ENCODE results near the gene FAM120C. TPM values are rescaled to one million over a fixed set of nuclear protein-coding genes. Genes with fewer than 3 reads are reported as not detected.
A peak's percentile ranks its signal among the peaks of the same experiment; 100 is the strongest.

FAM120C gene
- total RNA-seq, 1 experiment from 2014 or later, result 21.8 TPM

GRCh38 chrX:54042609-54043021 is 140.4 kb downstream of the FAM120C start:
- peak overlapping the region; percentile 92 for H3K27ac ChIP-seq (ENCODE audit: low read depth, low read length, poor library complexity, severe bottlenecking)
- intact Hi-C loops (cut with micrococcal nuclease; ENCODE audit: unreplicated experiment), result loop anchor here (5.0 kb wide), 1 partner anchor 400 kb away; the partner anchor contains the start of gene TSR2
- BruUV-seq (replicated peaks), result no TSS peak

GRCh38 chrX:54030329-54030728 is 152.7 kb downstream of the FAM120C start:
- intact Hi-C loops (cut with micrococcal nuclease; ENCODE audit: unreplicated experiment), result no loop called here
- Histone ChIP-seq H3K27ac (ENCODE audit: low read depth, low read length, poor library complexity, severe bottlenecking) (no peak overlapping the region), H3K4me3 (ENCODE audit: low read depth, low read length, poor library complexity, severe bottlenecking) (no peak overlapping the region), H3K9me3 (ENCODE audit: low read depth, low read length, poor library complexity, severe bottlenecking) (no peaks in the 10 kb centered on the region), H3K27me3 (replicated peaks; ENCODE audit: insufficient read depth, low read depth, low read length, poor library complexity) (no peaks in the 10 kb centered on the region), H3K4me1 (ENCODE audit: insufficient read depth, low read length, poor library complexity, severe bottlenecking) (no peaks in the 10 kb centered on the region), H3K36me3 (ENCODE audit: insufficient read depth, low read length, poor library complexity, severe bottlenecking) (peaks cover 14% of the 10 kb centered on the region)
- no peak for DNase-seq (ENCODE audit: low spot score)
- POLR2A ChIA-PET (ENCODE audit: low non-redundant PET), result no interaction called here
- CTCF ChIA-PET, result no interaction called here
- no peak for TF ChIP-seq EZH2 (IDR thresholded peaks at IDR 0.05; ENCODE audit: borderline replicate concordance, low read depth, low read length, poor library complexity, severe bottlenecking)
- TF ChIP-seq CTCF (conservative IDR thresholded peaks at IDR 0.05; ENCODE audit: low read depth, low read length), result no peak
- BruUV-seq (replicated peaks), result no TSS peak

More at GRCh38 chrX:54042609-54043021, 140.4 kb downstream of the FAM120C start:
- CTCF ChIA-PET, result no interaction called here
- TF ChIP-seq EZH2 (IDR thresholded peaks at IDR 0.05; ENCODE audit: borderline replicate concordance, low read depth, low read length, poor library complexity, severe bottlenecking) (no peak), CTCF (conservative IDR thresholded peaks at IDR 0.05; ENCODE audit: low read depth, low read length) (peak; percentile 16; the same call in 1 of the 2 replicates)
- Histone ChIP-seq H3K4me1 (ENCODE audit: insufficient read depth, low read length, poor library complexity, severe bottlenecking) (no peaks in the 10 kb centered on the region), H3K9me3 (ENCODE audit: low read depth, low read length, poor library complexity, severe bottlenecking) (no peaks in the 10 kb centered on the region), H3K36me3 (ENCODE audit: insufficient read depth, low read length, poor library complexity, severe bottlenecking) (peaks cover 11% of the 10 kb centered on the region), H3K27me3 (replicated peaks; ENCODE audit: insufficient read depth, low read depth, low read length, poor library complexity) (no peaks in the 10 kb centered on the region), H3K4me3 (ENCODE audit: low read depth, low read length, poor library complexity, severe bottlenecking) (peak overlapping the region; percentile 60)
- POLR2A ChIA-PET (ENCODE audit: low non-redundant PET), result interaction anchor here (0.7 kb wide), 1 partner anchor 397 kb away, joined by 3 read pairs; no protein-coding TSS in a partner anchor
- DNase-seq (ENCODE audit: low spot score), result peak; percentile 64

- Histone ChIP-seq H3K9me3 (ENCODE audit: low read depth, low read length, poor library complexity, severe bottlenecking) (no peaks in the 10 kb centered on the region), H3K4me3 (ENCODE audit: low read depth, low read length, poor library complexity, severe bottlenecking) (no peak overlapping the region), H3K36me3 (ENCODE audit: insufficient read depth, low read length, poor library complexity, severe bottlenecking) (peaks cover 14% of the 10 kb centered on the region), H3K4me1 (ENCODE audit: insufficient read depth, low read length, poor library complexity, severe bottlenecking) (no peaks in the 10 kb centered on the region), H3K27ac (ENCODE audit: low read depth, low read length, poor library complexity, severe bottlenecking) (no peak overlapping the region), H3K27me3 (replicated peaks; ENCODE audit: insufficient read depth, low read depth, low read length, poor library complexity) (no peaks in the 10 kb centered on the region)
- ChIA-PET CTCF (no interaction called here), POLR2A (ENCODE audit: low non-redundant PET) (no interaction called here)
- intact Hi-C loops (cut with micrococcal nuclease; ENCODE audit: unreplicated experiment), result no loop called here
- TF ChIP-seq EZH2 (IDR thresholded peaks at IDR 0.05; ENCODE audit: borderline replicate concordance, low read depth, low read length, poor library complexity, severe bottlenecking) (no peak), CTCF (conservative IDR thresholded peaks at IDR 0.05; ENCODE audit: low read depth, low read length) (no peak)
- no peak for DNase-seq (ENCODE audit: low spot score)
- BruUV-seq (replicated peaks), result no TSS peak
Measured at GRCh38 chrX:54029529-54030143, 153.4 kb downstream of the FAM120C start.

Measured in A673 (cell line).